ENCODE data around the gene FAM78A.

- TF ChIP-seq CTCF (IDR thresholded peaks at IDR 0.05; ENCODE audit: poor library complexity, severe bottlenecking): no peak
- no peak for TF ChIP-seq EZH2 (IDR thresholded peaks at IDR 0.05; ENCODE audit: borderline replicate concordance, insufficient read depth, low read length, poor library complexity, severe bottlenecking)
- TF ChIP-seq EP300 (conservative IDR thresholded peaks at IDR 0.05; ENCODE audit: poor library complexity, severe bottlenecking): no peak
- TF ChIP-seq POLR2AphosphoS5 (IDR thresholded peaks at IDR 0.05): no peak
- no peak for TF ChIP-seq REST (IDR thresholded peaks at IDR 0.05; ENCODE audit: borderline replicate concordance)
- no peak for TF ChIP-seq RAD21 (conservative IDR thresholded peaks at IDR 0.05)
Observed at GRCh38 chr9:131292937-131293336, 16.6 kb upstream of the FAM78A start.
